ENCODE results near the gene ARHGDIB. TPM values are rescaled to one million over a fixed set of nuclear protein-coding genes. Genes with fewer than 3 reads are reported as not detected.

ARHGDIB gene
- total RNA-seq, 1 experiment from 2014 or later: 7.7 TPM

DNA sequence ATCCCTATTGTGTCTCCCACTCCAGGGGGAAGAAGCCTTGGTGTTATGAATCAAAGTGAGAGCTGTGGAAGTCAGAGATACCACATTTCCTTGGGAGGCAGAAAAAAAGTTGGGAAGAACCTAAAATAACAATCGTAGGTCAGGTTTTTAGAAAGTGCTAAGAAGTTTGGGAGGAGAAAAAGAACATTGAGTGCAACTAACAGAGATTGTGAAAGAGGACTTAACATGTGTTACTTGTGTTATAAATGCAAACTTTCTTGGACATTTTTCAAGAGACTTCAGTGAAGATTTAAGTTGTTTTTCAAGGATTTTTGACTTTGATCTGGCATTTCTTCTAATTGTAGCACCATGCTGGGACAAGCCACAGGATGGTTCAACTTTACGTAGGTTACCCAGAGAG, 15.2 kb downstream of the ARHGDIB start:
- intact Hi-C loops (cut with micrococcal nuclease): no loop called here
- Mint-ChIP-seq H3K9me3 (ENCODE audit: unreplicated experiment) (no peaks in the 10 kb centered on the region), H3K4me3 (ENCODE audit: unreplicated experiment) (peak overlapping the region; percentile 22), H3K4me1 (ENCODE audit: insufficient read depth, unreplicated experiment) (peaks cover 31% of the 10 kb centered on the region), H3K36me3 (ENCODE audit: insufficient read depth, unreplicated experiment) (peaks cover 23% of the 10 kb centered on the region), H3K27me3 (ENCODE audit: insufficient read depth, unreplicated experiment) (no peaks in the 10 kb centered on the region), H3K27ac (ENCODE audit: low read depth, unreplicated experiment) (peak overlapping the region; percentile 70)
- BruUV-seq (replicated peaks): no TSS peak
- ChIA-PET POLR2A (interaction anchor here (0.9 to 1.1 kb wide), 2 partner anchors 10 to 12 kb away, joined by 3 read pairs; no protein-coding TSS in a partner anchor), CTCF (interaction anchor here (0.7 to 1.2 kb wide), 3 partner anchors 9 to 99 kb away, joined by 3 to 4 read pairs (median 3); no protein-coding TSS in a partner anchor)
- TF ChIP-seq, protein P1, sequence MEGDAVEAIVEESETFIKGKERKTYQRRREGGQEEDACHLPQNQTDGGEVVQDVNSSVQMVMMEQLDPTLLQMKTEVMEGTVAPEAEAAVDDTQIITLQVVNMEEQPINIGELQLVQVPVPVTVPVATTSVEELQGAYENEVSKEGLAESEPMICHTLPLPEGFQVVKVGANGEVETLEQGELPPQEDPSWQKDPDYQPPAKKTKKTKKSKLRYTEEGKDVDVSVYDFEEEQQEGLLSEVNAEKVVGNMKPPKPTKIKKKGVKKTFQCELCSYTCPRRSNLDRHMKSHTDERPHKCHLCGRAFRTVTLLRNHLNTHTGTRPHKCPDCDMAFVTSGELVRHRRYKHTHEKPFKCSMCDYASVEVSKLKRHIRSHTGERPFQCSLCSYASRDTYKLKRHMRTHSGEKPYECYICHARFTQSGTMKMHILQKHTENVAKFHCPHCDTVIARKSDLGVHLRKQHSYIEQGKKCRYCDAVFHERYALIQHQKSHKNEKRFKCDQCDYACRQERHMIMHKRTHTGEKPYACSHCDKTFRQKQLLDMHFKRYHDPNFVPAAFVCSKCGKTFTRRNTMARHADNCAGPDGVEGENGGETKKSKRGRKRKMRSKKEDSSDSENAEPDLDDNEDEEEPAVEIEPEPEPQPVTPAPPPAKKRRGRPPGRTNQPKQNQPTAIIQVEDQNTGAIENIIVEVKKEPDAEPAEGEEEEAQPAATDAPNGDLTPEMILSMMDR (IDR thresholded peaks at IDR 0.05; ENCODE audit: unreplicated experiment): no peak
- no peak for DNase-seq (ENCODE audit: unreplicated experiment)

DNA sequence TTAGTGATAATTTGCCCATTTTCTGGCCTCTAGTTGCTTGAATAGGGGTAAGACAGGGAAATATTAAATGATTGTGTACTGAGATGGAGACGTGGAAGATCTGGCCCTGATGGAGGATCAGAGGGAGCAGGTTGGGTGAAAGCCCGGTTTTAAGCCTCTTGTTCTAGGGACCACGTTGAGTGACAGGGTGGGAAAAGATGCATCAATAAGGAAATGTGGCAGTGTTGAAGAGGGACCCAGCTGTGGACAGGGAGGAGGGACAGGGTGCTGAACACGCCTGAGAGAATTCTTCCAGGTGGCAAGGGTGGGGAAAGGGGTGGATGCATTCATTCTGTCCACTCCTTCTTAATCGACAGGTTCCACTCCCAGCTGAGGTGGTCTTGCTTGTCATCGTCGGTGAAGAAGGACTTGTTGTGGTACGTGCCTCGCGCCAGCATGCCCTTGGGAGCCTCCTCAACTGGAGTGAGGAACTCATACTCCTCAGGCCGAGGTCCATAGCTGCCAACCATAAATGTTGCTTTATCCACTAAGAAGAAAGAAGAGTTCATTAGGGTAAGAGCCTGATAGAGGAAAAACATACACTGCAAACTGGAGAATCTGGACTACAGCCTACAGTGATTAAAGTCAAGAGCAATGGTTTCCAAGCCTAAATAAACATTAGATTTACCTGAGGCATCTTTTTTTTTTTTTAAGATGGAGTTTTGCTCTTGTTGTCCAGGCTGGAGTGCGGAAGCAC, 19.0 kb downstream of the ARHGDIB start:
- TF ChIP-seq, protein P1 (IDR thresholded peaks at IDR 0.05; ENCODE audit: unreplicated experiment): no peak
- H3K27me3 Mint-ChIP-seq (ENCODE audit: insufficient read depth, unreplicated experiment): no peaks in the 10 kb centered on the region
- no peak for DNase-seq (ENCODE audit: unreplicated experiment)
- peak overlapping the region; percentile 5 for H3K27ac Mint-ChIP-seq (ENCODE audit: low read depth, unreplicated experiment)
- POLR2A ChIA-PET: no interaction called here
- intact Hi-C loops (cut with micrococcal nuclease): no loop called here
- H3K36me3 Mint-ChIP-seq (ENCODE audit: insufficient read depth, unreplicated experiment): peaks cover 24% of the 10 kb centered on the region
- H3K4me1 Mint-ChIP-seq (ENCODE audit: insufficient read depth, unreplicated experiment): peaks cover 11% of the 10 kb centered on the region
- CTCF ChIA-PET: interaction anchor here (0.7 kb wide), 1 partner anchor 53 kb away, joined by 3 read pairs; no protein-coding TSS in a partner anchor
- no peak overlapping the region for H3K4me3 Mint-ChIP-seq (ENCODE audit: unreplicated experiment)
- no TSS peak for BruUV-seq (replicated peaks)
- H3K9me3 Mint-ChIP-seq (ENCODE audit: unreplicated experiment): no peaks in the 10 kb centered on the region

DNA sequence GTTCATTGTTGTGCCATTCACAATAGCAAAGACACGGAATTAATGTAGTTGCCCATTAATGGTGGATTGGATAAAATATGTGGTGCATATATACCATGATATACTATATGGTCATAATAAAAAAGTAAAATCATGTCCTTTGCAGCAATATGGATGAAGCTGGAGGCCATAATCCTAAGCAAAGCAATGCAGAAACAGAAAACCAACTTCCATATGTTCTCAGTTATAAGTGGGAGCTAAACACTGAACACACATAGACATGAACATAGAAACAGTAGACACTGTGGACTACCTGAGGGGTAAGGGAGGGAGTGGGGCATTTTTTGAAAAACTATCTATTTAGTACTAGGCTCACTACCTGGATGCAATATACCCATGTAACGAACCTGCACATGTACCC, 20.0 kb downstream of the ARHGDIB start:
- peaks cover 6% of the 10 kb centered on the region for H3K4me1 Mint-ChIP-seq (ENCODE audit: insufficient read depth, unreplicated experiment)
- BruUV-seq (replicated peaks): no TSS peak
- TF ChIP-seq, protein P1 (IDR thresholded peaks at IDR 0.05; ENCODE audit: unreplicated experiment): no peak
- CTCF ChIA-PET: no interaction called here
- no peaks in the 10 kb centered on the region for H3K9me3 Mint-ChIP-seq (ENCODE audit: unreplicated experiment)
- no peak for DNase-seq (ENCODE audit: unreplicated experiment)
- peaks cover 21% of the 10 kb centered on the region for H3K36me3 Mint-ChIP-seq (ENCODE audit: insufficient read depth, unreplicated experiment)
- intact Hi-C loops (cut with micrococcal nuclease): no loop called here
- H3K27ac Mint-ChIP-seq (ENCODE audit: low read depth, unreplicated experiment): no peak overlapping the region
- H3K27me3 Mint-ChIP-seq (ENCODE audit: insufficient read depth, unreplicated experiment): no peaks in the 10 kb centered on the region
- no peak overlapping the region for H3K4me3 Mint-ChIP-seq (ENCODE audit: unreplicated experiment)
- POLR2A ChIA-PET: no interaction called here

DNA sequence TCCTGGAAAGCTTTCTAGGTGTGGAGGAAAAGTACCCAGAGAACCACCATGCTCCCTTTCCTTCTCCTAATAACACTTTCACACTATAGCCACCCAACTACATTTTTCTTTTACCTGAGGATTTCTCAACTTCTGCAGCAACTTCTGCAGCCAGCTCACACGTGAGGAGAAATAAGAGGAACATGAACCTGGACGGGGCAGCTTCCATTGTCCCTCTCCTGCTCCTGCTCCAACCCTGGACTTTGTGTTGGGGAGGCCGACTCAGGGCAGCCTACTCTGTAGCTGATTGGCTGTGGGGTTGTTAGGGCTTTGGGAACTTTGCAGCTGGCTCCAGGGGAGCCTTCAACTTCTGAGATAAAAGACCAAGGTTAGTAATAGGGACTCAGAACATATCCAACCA, 23.1 kb downstream of the ARHGDIB start, which contains the start of gene ERP27:
Gene ERP27, minus strand, starts transcription at position 237 of the 400 bp plus-strand sequence. Its CDS starts 29 bp downstream, at position 208.
- peaks cover 16% of the 10 kb centered on the region for H3K36me3 Mint-ChIP-seq (ENCODE audit: insufficient read depth, unreplicated experiment)
- no peak for DNase-seq (ENCODE audit: unreplicated experiment)
- no peaks in the 10 kb centered on the region for H3K27me3 Mint-ChIP-seq (ENCODE audit: insufficient read depth, unreplicated experiment)
- H3K4me3 Mint-ChIP-seq (ENCODE audit: unreplicated experiment): no peak within 1 kb of the TSS
- intact Hi-C loops (cut with micrococcal nuclease): no loop called here
- TF ChIP-seq, protein P1 (IDR thresholded peaks at IDR 0.05; ENCODE audit: unreplicated experiment): no peak
- H3K9me3 Mint-ChIP-seq (ENCODE audit: unreplicated experiment): no peaks in the 10 kb centered on the region
- H3K4me1 Mint-ChIP-seq (ENCODE audit: insufficient read depth, unreplicated experiment): no peaks in the 10 kb centered on the region
- BruUV-seq (replicated peaks): no TSS peak
- no peak within 1 kb of the TSS for H3K27ac Mint-ChIP-seq (ENCODE audit: low read depth, unreplicated experiment)
- ChIA-PET POLR2A (interaction anchor here (0.5 to 0.8 kb wide), 2 partner anchors 18 to 566 kb away, joined by 3 read pairs; no protein-coding TSS in a partner anchor), CTCF (interaction anchor here (0.7 to 1.5 kb wide), 2 partner anchors 11 to 34 kb away, joined by 3 to 5 read pairs; no protein-coding TSS in a partner anchor)

Measured in MCF 10A (cell line).